AG10803 (cell line): ENCODE results near the gene SYNPO2L.

Source experiments
- DNase-seq: peaks from one replicate; pipeline ENCODE4 v3.0.0; 2010; ENCODE audit warnings: low read depth
- H3K4me3 ChIP-seq: 2 replicates; pipeline ENCODE4 v1.5.1; 2011; ENCODE audit warnings: mild to moderate bottlenecking, low read length, control low read depth
- TF ChIP-seq, protein P1 (sequence below): conservative IDR thresholded peaks from 2 replicates; pipeline ENCODE4 v1.5.1; 2011; ENCODE audit warnings: mild to moderate bottlenecking, low read length, control low read depth, inconsistent platforms

The SYNPO2L gene

DNA sequence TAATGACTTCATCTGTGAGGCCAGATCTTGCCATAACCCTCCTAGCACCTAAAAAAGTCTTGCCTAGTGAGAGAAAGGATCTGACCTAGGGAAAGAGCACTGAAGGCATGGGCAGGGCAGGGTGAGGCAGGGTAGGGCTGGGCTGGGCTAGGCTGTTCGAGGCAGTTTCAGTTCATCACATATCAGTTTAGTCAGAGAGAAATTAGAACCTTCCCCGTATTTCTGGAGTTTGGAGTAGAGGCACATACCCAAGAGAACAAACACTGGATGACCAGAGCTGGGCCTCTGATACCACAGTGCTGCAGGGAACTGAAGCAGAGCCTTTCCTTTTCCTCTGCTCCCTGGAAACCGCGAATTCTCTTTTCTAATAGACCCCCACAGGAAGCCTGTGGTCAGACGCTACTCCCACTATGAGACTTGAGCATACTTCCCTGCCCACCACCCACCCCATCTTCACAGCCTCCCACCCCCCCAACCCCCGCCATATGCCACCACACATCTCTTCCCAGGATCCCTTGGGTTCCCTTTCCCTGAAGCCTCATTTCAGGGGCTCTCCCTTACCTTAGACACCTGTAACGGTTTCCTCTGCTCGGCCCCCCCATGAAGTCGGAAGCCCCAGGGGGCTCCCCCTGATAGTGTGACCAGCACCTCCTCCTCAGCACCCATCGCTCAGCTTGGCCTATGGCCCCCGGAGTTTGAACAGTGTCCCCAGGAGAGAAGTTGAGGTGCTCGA, 406 bp downstream of the SYNPO2L start:
- TF ChIP-seq, protein P1, sequence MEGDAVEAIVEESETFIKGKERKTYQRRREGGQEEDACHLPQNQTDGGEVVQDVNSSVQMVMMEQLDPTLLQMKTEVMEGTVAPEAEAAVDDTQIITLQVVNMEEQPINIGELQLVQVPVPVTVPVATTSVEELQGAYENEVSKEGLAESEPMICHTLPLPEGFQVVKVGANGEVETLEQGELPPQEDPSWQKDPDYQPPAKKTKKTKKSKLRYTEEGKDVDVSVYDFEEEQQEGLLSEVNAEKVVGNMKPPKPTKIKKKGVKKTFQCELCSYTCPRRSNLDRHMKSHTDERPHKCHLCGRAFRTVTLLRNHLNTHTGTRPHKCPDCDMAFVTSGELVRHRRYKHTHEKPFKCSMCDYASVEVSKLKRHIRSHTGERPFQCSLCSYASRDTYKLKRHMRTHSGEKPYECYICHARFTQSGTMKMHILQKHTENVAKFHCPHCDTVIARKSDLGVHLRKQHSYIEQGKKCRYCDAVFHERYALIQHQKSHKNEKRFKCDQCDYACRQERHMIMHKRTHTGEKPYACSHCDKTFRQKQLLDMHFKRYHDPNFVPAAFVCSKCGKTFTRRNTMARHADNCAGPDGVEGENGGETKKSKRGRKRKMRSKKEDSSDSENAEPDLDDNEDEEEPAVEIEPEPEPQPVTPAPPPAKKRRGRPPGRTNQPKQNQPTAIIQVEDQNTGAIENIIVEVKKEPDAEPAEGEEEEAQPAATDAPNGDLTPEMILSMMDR, result no peak
- DNase-seq, result no peak
- H3K4me3 ChIP-seq, result no peak overlapping the region

DNA sequence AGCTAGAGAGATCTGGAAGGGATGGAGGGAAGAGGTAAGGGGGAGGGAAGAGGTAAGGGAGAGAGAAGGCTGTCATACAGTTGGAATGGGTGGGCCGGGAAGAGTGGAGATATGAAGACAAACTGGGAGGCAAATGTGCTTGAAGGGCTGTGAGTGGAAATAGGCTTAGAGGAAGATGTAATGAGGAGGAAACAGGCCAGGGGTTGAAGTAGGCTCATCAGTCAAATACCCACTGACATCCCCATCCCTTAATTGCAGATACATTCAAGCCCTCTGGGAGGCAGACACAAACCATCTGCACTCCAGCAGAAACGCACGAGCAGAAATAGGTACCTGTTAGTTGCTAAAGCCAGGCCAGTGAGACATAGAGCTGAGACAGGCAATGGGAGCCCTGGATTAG, 2.1 kb downstream of the SYNPO2L start:
- DNase-seq, result peak; percentile 24
- H3K4me3 ChIP-seq, result no peak overlapping the region
- TF ChIP-seq, protein P1, result 0 out of 2 replicates have a peak, but pooled peaks have one; percentile 13

DNA sequence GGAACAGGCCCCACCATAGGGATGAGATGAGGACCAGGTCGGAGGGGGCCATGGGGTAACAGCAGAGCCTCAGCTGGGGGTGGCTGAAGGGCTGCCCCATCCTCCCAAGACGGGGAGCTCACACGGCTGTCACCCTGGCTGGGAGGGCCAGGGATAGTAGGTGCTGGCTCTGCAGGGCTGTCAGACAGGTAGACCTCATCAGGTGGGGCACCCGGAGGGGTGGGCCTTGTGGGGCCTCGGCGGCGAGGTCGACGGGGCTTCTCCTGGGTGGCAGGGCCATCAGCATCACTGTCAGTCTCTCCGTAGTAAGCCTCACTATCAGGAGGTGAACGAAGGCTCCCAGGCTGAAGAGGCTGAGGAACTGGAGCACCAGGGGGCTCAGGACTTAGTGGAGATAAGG, 2.6 kb downstream of the SYNPO2L start:
- TF ChIP-seq, protein P1, result no peak
- H3K4me3 ChIP-seq, result no peak overlapping the region
- DNase-seq, result no peak

DNA sequence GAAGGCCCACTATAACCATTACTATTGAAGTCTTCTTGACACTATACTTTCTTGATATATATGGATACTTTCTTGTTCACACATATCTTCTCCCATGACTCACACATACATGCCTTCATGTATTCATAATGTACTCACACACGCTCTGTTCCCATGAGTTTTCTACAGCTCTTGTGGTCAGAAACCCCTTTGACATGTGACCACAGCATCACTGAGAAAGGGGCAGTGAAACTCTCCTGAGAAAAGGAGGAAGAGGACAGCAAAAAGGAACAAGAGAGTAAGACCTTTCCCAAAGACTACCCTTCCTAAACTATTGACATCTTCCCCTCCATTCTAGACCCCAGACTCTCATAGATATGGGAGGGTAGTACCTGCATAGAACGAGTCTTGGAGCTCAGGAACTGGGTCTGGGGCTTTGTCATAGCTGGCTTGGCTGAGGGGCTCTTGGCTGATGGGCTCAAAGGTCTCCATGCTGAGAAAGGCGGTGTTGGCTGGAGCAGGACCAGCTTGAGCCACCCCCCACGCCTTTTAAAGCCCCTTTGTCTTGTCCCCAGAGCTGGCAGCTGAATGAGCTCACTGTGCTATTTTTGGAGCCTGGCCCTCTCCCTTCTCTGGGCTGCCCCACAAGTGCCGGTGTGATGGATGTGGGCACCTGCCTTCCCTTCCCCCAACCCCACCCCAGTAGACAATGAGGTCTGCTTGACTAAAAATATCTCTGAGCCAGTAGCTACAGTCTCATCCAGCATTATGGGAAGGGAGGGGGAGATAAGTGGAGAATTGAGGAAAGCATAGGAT, 5.1 kb downstream of the SYNPO2L start:
- TF ChIP-seq, protein P1, result no peak
- no peak overlapping the region for H3K4me3 ChIP-seq
- peak; percentile 77 for DNase-seq

DNA sequence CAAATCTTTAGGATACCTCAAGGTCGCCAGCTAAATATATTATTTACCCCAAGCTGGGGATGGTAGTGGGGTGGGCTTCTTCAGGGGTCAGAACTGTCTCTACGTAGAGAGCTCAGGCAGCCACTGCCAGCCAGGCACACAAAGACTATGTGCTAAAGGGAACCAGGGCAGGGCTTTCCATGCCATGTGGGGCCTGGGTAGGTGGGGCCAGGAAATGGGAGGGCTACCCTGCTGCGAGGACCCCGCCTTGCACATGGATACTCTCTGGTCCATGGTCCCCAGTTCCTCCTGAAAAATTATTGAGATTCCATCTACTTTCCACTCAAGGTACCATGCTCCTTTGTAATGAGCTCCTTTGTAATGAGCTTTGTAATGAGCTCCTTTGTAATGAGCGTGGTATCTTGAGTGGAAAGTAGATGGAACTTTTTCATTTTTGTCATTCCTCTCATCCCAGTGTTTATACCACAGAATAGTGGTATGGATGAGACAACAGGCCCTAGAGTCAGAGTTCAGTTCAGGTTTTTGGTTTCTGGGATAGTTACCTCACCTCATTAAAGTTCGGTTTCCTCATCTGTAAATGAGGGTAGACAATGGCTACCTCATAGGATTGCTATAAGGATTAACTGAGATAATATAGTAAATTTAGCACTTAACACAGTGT, 5.8 kb downstream of the SYNPO2L start:
- DNase-seq, result peak; percentile 76
- TF ChIP-seq, protein P1, result no peak
- H3K4me3 ChIP-seq, result no peak overlapping the region

DNA sequence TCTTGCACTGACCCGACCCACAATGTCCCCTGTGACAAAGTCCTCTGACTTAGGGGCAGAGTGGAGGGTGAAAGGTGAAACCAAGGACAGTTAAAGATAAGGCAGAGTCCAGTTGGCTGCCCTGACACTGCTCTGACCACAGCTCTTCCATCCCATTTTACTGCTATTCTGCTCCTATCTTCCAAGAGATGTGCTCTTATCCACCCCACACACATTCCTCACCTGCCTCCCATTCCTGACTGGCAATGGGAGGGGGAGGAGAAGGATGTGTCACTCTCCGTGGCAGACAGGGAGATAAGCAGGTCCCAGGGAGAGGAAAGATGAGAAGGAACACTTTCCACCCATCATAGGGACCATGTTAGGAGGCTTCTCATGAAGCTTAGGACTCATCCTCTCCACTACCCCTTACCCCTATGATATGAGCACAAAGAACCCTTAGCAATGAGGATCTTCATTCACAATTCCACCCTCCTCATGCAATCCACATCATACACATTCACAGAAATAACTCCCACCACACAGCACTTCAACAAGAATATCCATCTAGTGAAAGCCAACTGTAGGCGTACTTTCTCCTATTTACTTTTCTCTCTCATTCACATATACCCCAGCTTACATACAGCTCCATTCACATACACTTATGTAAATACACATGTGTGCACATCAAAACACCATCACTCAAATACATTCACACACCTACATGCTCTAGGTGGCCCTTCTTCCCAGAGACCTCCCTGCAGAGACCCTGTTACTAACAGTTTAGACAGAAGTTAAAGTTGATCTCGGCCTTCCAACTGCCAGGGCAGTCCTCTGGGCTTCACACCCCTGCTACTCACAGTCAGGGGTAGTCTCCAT, 6.6 kb downstream of the SYNPO2L start:
- TF ChIP-seq, protein P1, result no peak
- H3K4me3 ChIP-seq, result no peak overlapping the region
- DNase-seq, result peak; percentile 13
